CD4-positive, CD25-positive, alpha-beta regulatory T cell (primary cell): ENCODE results near the gene PIGBOS1. TPM values are rescaled to one million over a fixed set of nuclear protein-coding genes. Genes with fewer than 3 reads are reported as not detected.

Experiments used
- ATAC-seq, 2 donors: fragments of 150-1000 bp; cut with Tn5 transposase; one replicate each; pipeline ENCODE4 v1.10.0; 2021; ENCODE audit warnings: low read depth in 2 of 2, moderate number of reproducible peaks in 2 of 2, moderate library complexity in 1 of 2
- DNase-seq, 3 donors: peaks; one replicate each; pipeline versions ENCODE4 v3.0.0 to v3.0.0-alpha.2; 2012 to 2022; ENCODE audit warnings: mixed read lengths in 1 of 3
- H3K27ac ChIP-seq: one replicate; pipeline ENCODE4 v1.7.0; 2013; ENCODE audit warnings: mild to moderate bottlenecking, low read length; ENCODE audit not compliant: insufficient read depth, poor library complexity, severe bottlenecking
- H3K27me3 ChIP-seq: one replicate; pipeline ENCODE4 v1.7.0; 2013; ENCODE audit warnings: low read length; ENCODE audit not compliant: control insufficient read depth, insufficient read depth
- H3K36me3 ChIP-seq: one replicate; pipeline ENCODE4 v1.7.0; 2013; ENCODE audit warnings: mild to moderate bottlenecking, low read length, moderate library complexity; ENCODE audit not compliant: control insufficient read depth, insufficient read depth
- H3K4me1 ChIP-seq: 2 replicates; pipeline ENCODE4 v1.7.0; 2013; ENCODE audit warnings: mild to moderate bottlenecking, low read length; ENCODE audit not compliant: insufficient read depth, control insufficient read depth, poor library complexity, severe bottlenecking
- H3K4me3 ChIP-seq: one replicate; pipeline ENCODE4 v1.7.0; 2013; ENCODE audit warnings: low read depth, mild to moderate bottlenecking, low read length, moderate library complexity
- H3K9me3 ChIP-seq, 2 experiments: 1 replicate in 1 of 2; 2 replicates in 1 of 2; pipeline ENCODE4 v1.7.0; 2013; ENCODE audit warnings: low read length in 2 of 2, mild to moderate bottlenecking in 1 of 2, moderate library complexity in 1 of 2; ENCODE audit not compliant: control insufficient read depth in 2 of 2
- H3K27ac Mint-ChIP-seq, 3 donors: one replicate each; pipeline ENCODE4 v1.8.0; 2020 to 2022; ENCODE audit warnings: mild to moderate bottlenecking in 3 of 3, mixed read lengths in 3 of 3, moderate library complexity in 2 of 3
- H3K27me3 Mint-ChIP-seq: one replicate; pipeline ENCODE4 v1.8.0; 2022; ENCODE audit warnings: mild to moderate bottlenecking, mixed read lengths
- H3K36me3 Mint-ChIP-seq: one replicate; pipeline ENCODE4 v1.8.0; 2020; ENCODE audit warnings: mixed read lengths
- H3K4me1 Mint-ChIP-seq, 4 donors: one replicate each; pipeline ENCODE4 v1.8.0; 2020 to 2022; ENCODE audit warnings: mixed read lengths in 4 of 4, mild to moderate bottlenecking in 1 of 4
- H3K4me3 Mint-ChIP-seq, 4 donors: one replicate each; pipeline ENCODE4 v1.8.0; 2020 to 2022; ENCODE audit warnings: mild to moderate bottlenecking in 4 of 4, mixed read lengths in 4 of 4, moderate library complexity in 3 of 4
- H3K9me3 Mint-ChIP-seq, 7 donors: one replicate each; pipeline ENCODE4 v1.8.0; 2020 to 2022; ENCODE audit warnings: mixed read lengths in 7 of 7, mild to moderate bottlenecking in 3 of 7, moderate library complexity in 2 of 7
- polyA plus RNA-seq, 4 donors: library from polyadenylated mRNA; unstranded; fragments of 300-500 nt; fragmentation: Illumina TruSeq; gene quantifications; one replicate each; pipeline ENCODE4 v1.2.3, GENCODE V29; 2021
- total RNA-seq: library from RNA; stranded (reverse); gene quantifications from one replicate; pipeline ENCODE4 v1.2.3, GENCODE V29; 2022

The PIGBOS1 gene
- total and polyA plus RNA-seq, 5 donors from 2014 or later = 9.4 to 63.0 (median 52.9) TPM

DNA sequence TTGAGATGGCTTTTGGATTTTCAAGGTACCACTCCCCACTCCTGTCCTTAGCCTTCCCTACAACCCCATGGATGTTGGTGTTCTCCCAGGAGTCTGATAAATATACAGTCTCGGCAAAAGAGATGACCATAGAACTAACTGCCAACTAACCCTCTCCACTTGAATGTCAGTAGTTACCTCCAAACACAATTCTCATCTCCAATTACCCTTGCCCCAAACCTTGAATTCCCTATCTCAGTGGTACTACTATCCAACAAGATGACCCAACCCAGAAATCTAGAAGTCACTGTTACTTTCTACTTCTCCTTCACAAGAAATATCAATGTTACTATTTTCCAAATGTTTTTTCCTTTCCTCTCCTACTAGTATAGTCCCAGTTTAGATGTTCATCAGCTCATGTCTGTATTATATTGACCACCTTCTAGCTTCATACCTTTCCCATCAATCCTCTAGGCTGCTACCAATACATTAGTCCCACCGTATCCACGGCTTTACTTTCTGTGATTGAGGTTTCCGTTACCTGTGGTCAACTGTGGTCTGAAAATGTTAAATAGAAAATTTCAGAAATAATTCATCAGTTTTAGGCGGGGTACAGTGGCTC lies 38.2 kb upstream of the PIGBOS1 start:
- Mint-ChIP-seq H3K4me1 (peaks cover 0 to 9% (median 4%) of the 10 kb centered on the region in 4 donors), H3K36me3 (peaks cover 23% of the 10 kb centered on the region), H3K9me3 (no peaks in the 10 kb centered on the region), H3K27me3 (no peaks in the 10 kb centered on the region), H3K27ac (peak overlapping the region in 1 of 3 donors; percentile 62), H3K4me3 (no peak overlapping the region)
- H3K9me3 ChIP-seq = no peaks in the 10 kb centered on the region
- no peak overlapping the region for H3K27ac ChIP-seq
- H3K4me3 ChIP-seq = no peak overlapping the region
- H3K4me1 ChIP-seq = no peaks in the 10 kb centered on the region
- ATAC-seq (no peak), DNase-seq (no peak)
- no peaks in the 10 kb centered on the region for H3K27me3 ChIP-seq
- H3K36me3 ChIP-seq = peaks cover 40% of the 10 kb centered on the region

DNA sequence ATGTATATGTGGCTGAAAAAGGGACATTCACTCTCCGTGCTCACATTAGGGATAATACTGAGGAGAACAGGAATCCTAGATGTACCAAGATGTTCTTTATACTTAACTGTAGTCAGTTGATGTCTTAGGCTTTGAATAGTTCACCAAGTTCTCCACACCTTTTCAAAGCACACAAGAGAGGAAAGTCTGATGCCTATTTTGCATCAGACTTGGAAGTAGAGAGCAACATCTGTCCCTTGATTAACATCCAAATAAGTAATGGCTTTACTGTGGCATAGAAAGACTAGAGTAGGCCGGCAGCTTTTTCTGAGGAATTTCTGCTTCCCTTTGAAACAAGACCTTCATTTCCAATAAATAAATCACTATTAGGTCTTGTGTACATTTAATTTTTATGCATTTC lies 34.1 kb upstream of the PIGBOS1 start:
- H3K4me3 ChIP-seq = no peak overlapping the region
- no peaks in the 10 kb centered on the region for H3K9me3 Mint-ChIP-seq
- no peaks in the 10 kb centered on the region for H3K27me3 ChIP-seq
- DNase-seq = no peak
- no peaks in the 10 kb centered on the region for H3K4me1 ChIP-seq
- H3K27ac Mint-ChIP-seq = no peak overlapping the region
- H3K9me3 ChIP-seq = no peaks in the 10 kb centered on the region
- peaks cover 0 to 5% (median 0%) of the 10 kb centered on the region in 4 donors for H3K4me1 Mint-ChIP-seq
- H3K4me3 Mint-ChIP-seq = no peak overlapping the region
- H3K27ac ChIP-seq = no peak overlapping the region
- peaks cover 22% of the 10 kb centered on the region for H3K36me3 Mint-ChIP-seq
- ATAC-seq = no peak
- peaks cover 37% of the 10 kb centered on the region for H3K36me3 ChIP-seq
- no peaks in the 10 kb centered on the region for H3K27me3 Mint-ChIP-seq

DNA sequence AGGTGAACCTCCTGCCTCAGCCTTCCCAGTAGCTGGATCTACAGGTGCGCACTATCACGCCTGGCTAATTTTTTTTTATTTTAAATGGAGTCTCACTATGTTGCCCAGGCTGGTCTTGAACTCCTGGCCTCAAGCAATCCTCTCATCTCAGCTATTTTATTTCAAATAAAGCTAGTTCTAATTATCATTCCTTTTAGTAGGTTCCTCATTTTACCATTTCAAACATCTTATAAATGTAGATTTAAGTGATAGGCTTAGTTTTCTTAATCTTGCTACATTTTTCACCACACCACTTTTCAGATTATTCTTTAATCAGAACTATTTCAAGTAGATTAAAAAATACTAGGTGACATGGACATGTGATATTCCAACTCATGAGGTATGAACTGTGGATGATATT lies 30.4 kb upstream of the PIGBOS1 start:
- H3K9me3 Mint-ChIP-seq = no peaks in the 10 kb centered on the region
- ATAC-seq = no peak
- H3K36me3 ChIP-seq = peaks cover 28% of the 10 kb centered on the region
- H3K9me3 ChIP-seq = no peaks in the 10 kb centered on the region
- no peaks in the 10 kb centered on the region for H3K27me3 Mint-ChIP-seq
- DNase-seq = no peak
- no peak overlapping the region for H3K4me3 ChIP-seq
- peaks cover 31% of the 10 kb centered on the region for H3K36me3 Mint-ChIP-seq
- H3K4me3 Mint-ChIP-seq = no peak overlapping the region
- H3K4me1 Mint-ChIP-seq = no peaks in the 10 kb centered on the region
- H3K27me3 ChIP-seq = no peaks in the 10 kb centered on the region
- H3K4me1 ChIP-seq = no peaks in the 10 kb centered on the region
- no peak overlapping the region for H3K27ac Mint-ChIP-seq
- H3K27ac ChIP-seq = no peak overlapping the region

DNA sequence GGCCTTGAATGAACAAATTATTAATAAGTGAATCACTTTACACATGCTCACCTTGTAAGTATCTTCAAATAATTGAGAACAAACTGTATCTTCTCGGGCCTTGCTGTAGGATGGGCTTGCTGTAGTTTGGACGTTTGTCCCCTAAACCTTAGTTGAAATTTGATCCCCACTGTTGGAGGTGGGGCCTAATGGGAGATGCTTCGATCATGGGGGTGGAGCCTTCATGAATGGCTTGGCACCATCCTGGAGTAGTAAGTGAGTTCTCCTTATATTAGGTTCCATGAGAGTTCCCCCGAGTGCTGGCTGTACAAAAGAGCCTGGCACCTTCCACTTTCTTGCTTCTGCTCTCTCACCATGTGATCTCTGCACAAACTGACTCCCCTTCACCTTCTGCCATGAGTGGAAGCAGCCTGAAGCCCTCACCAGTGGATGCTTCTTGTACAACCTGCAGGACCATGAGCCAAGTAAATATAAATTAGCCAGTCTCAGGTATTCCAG lies 29.4 kb upstream of the PIGBOS1 start:
- peaks cover 35% of the 10 kb centered on the region for H3K36me3 Mint-ChIP-seq

DNA sequence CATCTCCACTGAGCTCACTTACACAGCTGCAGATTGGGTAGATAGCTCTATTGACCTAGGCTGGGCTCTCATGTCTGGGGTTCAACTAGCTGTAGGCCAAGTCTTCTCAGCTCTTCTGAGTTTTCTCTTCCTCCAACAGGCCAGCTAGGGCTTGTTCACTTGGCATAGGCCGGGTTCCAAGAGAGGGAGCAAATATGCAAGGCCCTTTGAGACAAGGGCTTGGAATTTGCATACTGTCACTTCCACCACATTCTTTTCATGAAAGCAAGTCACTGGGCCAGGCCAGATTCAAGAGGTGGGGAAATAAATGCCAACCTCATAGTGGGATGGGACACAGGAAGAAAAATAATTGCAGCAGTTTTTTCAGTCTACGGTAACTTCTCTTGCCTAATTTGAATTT lies 25.3 kb upstream of the PIGBOS1 start:
- peak overlapping the region in 2 of 3 donors; percentile 11 to 75 for H3K27ac Mint-ChIP-seq

More for the DNA sequence above, 29.4 kb upstream of the PIGBOS1 start:
- Histone ChIP-seq H3K4me3 (no peak overlapping the region), H3K27me3 (no peaks in the 10 kb centered on the region), H3K4me1 (no peaks in the 10 kb centered on the region), H3K27ac (no peak overlapping the region), H3K36me3 (peaks cover 33% of the 10 kb centered on the region), H3K9me3 (no peaks in the 10 kb centered on the region)
- H3K9me3 Mint-ChIP-seq = no peaks in the 10 kb centered on the region
- ATAC-seq (no peak), DNase-seq (no peak)
- H3K4me1 Mint-ChIP-seq = no peaks in the 10 kb centered on the region
- no peaks in the 10 kb centered on the region for H3K27me3 Mint-ChIP-seq
- H3K27ac Mint-ChIP-seq = peak overlapping the region in 1 of 3 donors; percentile 47
- H3K4me3 Mint-ChIP-seq = no peak overlapping the region

DNA sequence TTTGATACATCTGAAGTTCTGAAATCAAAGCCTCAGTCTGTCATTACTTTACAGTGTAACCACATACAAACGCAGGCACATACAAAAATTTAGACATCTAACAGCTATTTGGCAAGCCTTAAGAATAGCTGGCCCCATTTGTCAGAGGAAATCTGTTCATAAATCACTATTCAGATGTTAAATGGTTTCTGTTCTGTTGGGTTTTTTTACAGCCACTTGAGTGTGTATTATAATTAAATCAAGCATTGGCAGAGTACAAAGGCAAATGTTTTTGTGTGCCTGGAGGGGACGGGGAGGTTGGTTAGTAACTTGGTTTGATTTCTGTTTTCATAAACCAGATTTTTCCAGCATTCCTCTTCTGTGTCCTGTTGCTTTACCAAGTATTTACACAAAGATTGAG lies 24.2 kb upstream of the PIGBOS1 start:
- peaks cover 31% of the 10 kb centered on the region for H3K36me3 Mint-ChIP-seq
- Histone ChIP-seq H3K27me3 (no peaks in the 10 kb centered on the region), H3K9me3 (no peaks in the 10 kb centered on the region), H3K27ac (no peak overlapping the region), H3K4me3 (no peak overlapping the region), H3K4me1 (no peaks in the 10 kb centered on the region), H3K36me3 (peaks cover 41% of the 10 kb centered on the region)
- H3K4me1 Mint-ChIP-seq = no peaks in the 10 kb centered on the region
- peak overlapping the region in 2 of 3 donors; percentile 15 to 75 for H3K27ac Mint-ChIP-seq
- ATAC-seq (no peak), DNase-seq (no peak)
- H3K9me3 Mint-ChIP-seq = no peaks in the 10 kb centered on the region
- no peaks in the 10 kb centered on the region for H3K27me3 Mint-ChIP-seq
- no peak overlapping the region for H3K4me3 Mint-ChIP-seq

More for the DNA sequence above, 25.3 kb upstream of the PIGBOS1 start:
- H3K27ac ChIP-seq = no peak overlapping the region
- no peaks in the 10 kb centered on the region for H3K9me3 ChIP-seq
- DNase-seq (no peak), ATAC-seq (no peak)
- no peaks in the 10 kb centered on the region for H3K27me3 Mint-ChIP-seq
- no peaks in the 10 kb centered on the region for H3K27me3 ChIP-seq
- no peak overlapping the region for H3K4me3 ChIP-seq
- peaks cover 32% of the 10 kb centered on the region for H3K36me3 Mint-ChIP-seq
- H3K4me3 Mint-ChIP-seq = no peak overlapping the region
- H3K4me1 ChIP-seq = no peaks in the 10 kb centered on the region
- H3K9me3 Mint-ChIP-seq = no peaks in the 10 kb centered on the region
- H3K4me1 Mint-ChIP-seq = no peaks in the 10 kb centered on the region
- peaks cover 37% of the 10 kb centered on the region for H3K36me3 ChIP-seq

DNA sequence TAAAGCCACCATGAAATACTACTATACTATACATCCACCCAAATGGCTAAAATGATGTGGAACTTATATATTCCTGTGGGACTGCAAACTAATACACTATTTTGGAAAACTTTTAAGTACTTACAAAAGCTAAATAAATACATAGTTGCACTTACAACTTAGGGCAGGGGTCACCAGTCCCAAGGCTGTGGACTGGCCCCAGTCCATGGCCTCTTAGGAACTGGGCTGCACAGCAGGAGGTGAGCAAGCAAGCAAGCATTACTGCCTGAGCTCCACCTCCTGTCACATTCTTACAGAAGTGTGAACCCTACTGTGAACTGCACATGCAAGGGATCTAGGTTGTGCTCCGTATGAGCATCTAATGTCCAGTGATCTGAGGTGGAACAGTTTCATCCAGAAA lies 18.2 kb upstream of the PIGBOS1 start:
- ATAC-seq = no peak
- no peak for DNase-seq
- Histone ChIP-seq H3K27me3 (no peaks in the 10 kb centered on the region), H3K27ac (no peak overlapping the region), H3K4me3 (no peak overlapping the region), H3K4me1 (no peaks in the 10 kb centered on the region), H3K36me3 (peaks cover 64% of the 10 kb centered on the region), H3K9me3 (no peaks in the 10 kb centered on the region)
- H3K4me1 Mint-ChIP-seq = peaks cover 0 to 5% (median 4%) of the 10 kb centered on the region in 4 donors
- peaks cover 28% of the 10 kb centered on the region for H3K36me3 Mint-ChIP-seq
- no peak overlapping the region for H3K27ac Mint-ChIP-seq
- H3K9me3 Mint-ChIP-seq = no peaks in the 10 kb centered on the region
- H3K27me3 Mint-ChIP-seq = no peaks in the 10 kb centered on the region
- H3K4me3 Mint-ChIP-seq = no peak overlapping the region

DNA sequence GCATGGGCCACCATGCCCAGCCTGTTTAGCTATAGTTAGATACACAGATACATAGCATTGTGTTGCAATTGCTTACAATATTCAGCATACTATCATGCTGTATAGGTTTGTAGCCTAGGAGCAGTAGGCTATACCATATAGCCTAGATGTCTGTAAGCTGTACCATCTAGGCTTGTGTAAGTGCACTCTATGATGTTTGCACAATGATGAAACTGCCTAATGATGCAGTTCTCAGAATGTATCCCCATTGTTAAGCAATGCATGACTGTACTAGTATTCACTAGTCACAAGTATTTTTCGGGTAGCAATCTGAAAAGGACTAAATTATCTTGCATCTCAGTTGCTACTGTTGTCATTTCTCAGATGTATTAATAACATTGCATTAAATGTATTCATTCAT lies 16.1 kb upstream of the PIGBOS1 start:
- Mint-ChIP-seq H3K4me3 (no peak overlapping the region), H3K36me3 (peaks cover 34% of the 10 kb centered on the region), H3K27me3 (no peaks in the 10 kb centered on the region), H3K4me1 (peaks cover 0 to 7% (median 4%) of the 10 kb centered on the region in 4 donors), H3K9me3 (no peaks in the 10 kb centered on the region), H3K27ac (peak overlapping the region in 1 of 3 donors; percentile 60)
- Histone ChIP-seq H3K4me1 (no peaks in the 10 kb centered on the region), H3K27me3 (no peaks in the 10 kb centered on the region), H3K27ac (no peak overlapping the region), H3K9me3 (no peaks in the 10 kb centered on the region), H3K4me3 (no peak overlapping the region), H3K36me3 (peaks cover 69% of the 10 kb centered on the region)
- DNase-seq (no peak), ATAC-seq (no peak)
